OCI-LY1 (cell line): ENCODE measurements around the gene G6PC3.

Experiments
- H2AFZ ChIP-seq: fragments of 200-600 bp; sonication (generic), shearing (Covaris generic); 2 replicates; pipeline ENCODE4 v1.6.0; 2014; ENCODE audit warnings: antibody characterized with exemption, mild to moderate bottlenecking, low read length
- H3F3A ChIP-seq: fragments of 200-600 bp; sonication (generic), shearing (Covaris generic); 2 replicates; pipeline ENCODE4 v1.6.0; 2014; ENCODE audit warnings: mild to moderate bottlenecking, antibody characterized with exemption, low read length, moderate library complexity; ENCODE audit not compliant: insufficient read depth
- H3K27ac ChIP-seq: fragments of 200-600 bp; sonication (generic); 2 replicates; pipeline ENCODE4 v1.5.1; 2014; ENCODE audit warnings: low read length, mixed run types, mild to moderate bottlenecking, low read depth; ENCODE audit not compliant: poor library complexity, severe bottlenecking
- H3K27me3 ChIP-seq: fragments of 200-600 bp; sonication (generic); 2 replicates; pipeline ENCODE4 v1.6.0; 2014; ENCODE audit warnings: antibody characterized with exemption, mild to moderate bottlenecking, low read length, moderate library complexity; ENCODE audit not compliant: insufficient read depth
- H3K36me3 ChIP-seq: fragments of 200-600 bp; sonication (generic); 2 replicates; pipeline ENCODE4 v1.6.1; 2014; ENCODE audit warnings: mild to moderate bottlenecking, antibody characterized with exemption, low read length, moderate library complexity, mixed read lengths; ENCODE audit not compliant: insufficient read depth
- H3K4me1 ChIP-seq: fragments of 200-600 bp; sonication (generic); 2 replicates; pipeline ENCODE4 v1.5.1; 2014; ENCODE audit warnings: mild to moderate bottlenecking, low read length, moderate library complexity; ENCODE audit not compliant: insufficient read depth, severe bottlenecking
- H3K4me2 ChIP-seq: fragments of 200-600 bp; sonication (generic), shearing (Covaris generic); 2 replicates; pipeline ENCODE4 v1.6.1; 2014; ENCODE audit warnings: low read length
- H3K4me3 ChIP-seq: fragments of 200-600 bp; sonication (generic); 2 replicates; pipeline ENCODE4 v1.5.1; 2014; ENCODE audit warnings: low read length, low read depth, mild to moderate bottlenecking, mixed read lengths; ENCODE audit not compliant: poor library complexity, severe bottlenecking
- H3K79me2 ChIP-seq: fragments of 200-600 bp; shearing (Covaris generic); 2 replicates; pipeline ENCODE4 v1.6.1; 2016; ENCODE audit warnings: mixed run types, low read length, mixed read lengths; ENCODE audit not compliant: insufficient read depth
- H3K9ac ChIP-seq: fragments of 200-600 bp; sonication (generic), shearing (Covaris generic); 2 replicates; pipeline ENCODE4 v1.6.1; 2014; ENCODE audit warnings: mild to moderate bottlenecking, low read length, mixed read lengths
- H3K9me2 ChIP-seq: fragments of 200-600 bp; sonication (generic), shearing (Covaris generic); 2 replicates; pipeline ENCODE4 v1.6.1; 2014; ENCODE audit warnings: low read depth, mild to moderate bottlenecking, low read length, mixed read lengths
- H3K9me3 ChIP-seq: fragments of 200-600 bp; shearing (Covaris generic); 2 replicates; pipeline ENCODE4 v1.6.1; 2014; ENCODE audit warnings: low read length, mixed read lengths
- H4K20me1 ChIP-seq: fragments of 200-600 bp; sonication (generic), shearing (Covaris generic); 2 replicates; pipeline ENCODE4 v1.6.0; 2016; ENCODE audit warnings: mild to moderate bottlenecking, low read length; ENCODE audit not compliant: insufficient read depth
- CTCF ChIP-seq: fragments of 200-600 bp; sonication (generic), shearing (Covaris generic); IDR thresholded peaks from 2 replicates; pipeline ENCODE4 v1.5.1; 2017; ENCODE audit warnings: mild to moderate bottlenecking, antibody characterized with exemption, low read length, moderate library complexity, mixed read lengths
- EZH2 ChIP-seq: fragments of 200-600 bp; sonication (generic), shearing (Covaris generic); IDR thresholded peaks from 2 replicates; pipeline ENCODE4 v1.8.0; 2017; ENCODE audit warnings: borderline replicate concordance, mixed run types, mild to moderate bottlenecking, antibody characterized with exemption, low read length, moderate library complexity, mixed read lengths

Gene G6PC3

GRCh38 chr17:44037471-44037870 is 33.1 kb upstream of the G6PC3 start:
- no peaks in the 10 kb centered on the region for H3F3A ChIP-seq
- TF ChIP-seq EZH2: no peak
- TF ChIP-seq CTCF: no peak
- 0 out of 2 replicates have a peak, but pooled peaks cover 5% of the 10 kb centered on the region for H3K79me2 ChIP-seq
- no peak overlapping the region for H3K9ac ChIP-seq
- H2AFZ ChIP-seq: no peak overlapping the region
- peaks cover 57% of the 10 kb centered on the region for H3K36me3 ChIP-seq
- H3K9me3 ChIP-seq: no peaks in the 10 kb centered on the region
- H3K9me2 ChIP-seq: no peaks in the 10 kb centered on the region
- H3K4me2 ChIP-seq: no peak overlapping the region
- no peak overlapping the region for H3K4me3 ChIP-seq
- H3K4me1 ChIP-seq: peaks cover 4% of the 10 kb centered on the region
- H3K27ac ChIP-seq: no peak overlapping the region
- H3K27me3 ChIP-seq: no peaks in the 10 kb centered on the region
- H4K20me1 ChIP-seq: no peaks in the 10 kb centered on the region

- H3K9me3 ChIP-seq: no peaks in the 10 kb centered on the region
- peaks cover 4% of the 10 kb centered on the region for H3K4me1 ChIP-seq
- no peak overlapping the region for H3K4me2 ChIP-seq
- no peaks in the 10 kb centered on the region for H3K9me2 ChIP-seq
- H3K4me3 ChIP-seq: no peak overlapping the region
- peaks cover 57% of the 10 kb centered on the region for H3K36me3 ChIP-seq
- TF ChIP-seq EZH2: no peak
- TF ChIP-seq CTCF: no peak
- H3K27ac ChIP-seq: no peak overlapping the region
- H3F3A ChIP-seq: no peaks in the 10 kb centered on the region
- H3K27me3 ChIP-seq: no peaks in the 10 kb centered on the region
- H3K9ac ChIP-seq: no peak overlapping the region
- H3K79me2 ChIP-seq: peaks cover 9% of the 10 kb centered on the region; the same call in 1 of the 2 replicates
- no peaks in the 10 kb centered on the region for H4K20me1 ChIP-seq
- no peak overlapping the region for H2AFZ ChIP-seq
Measured at GRCh38 chr17:44038604-44039011, 31.9 kb upstream of the G6PC3 start.

GRCh38 chr17:44039829-44040635 is 30.5 kb upstream of the G6PC3 start:
- Histone ChIP-seq H3K27me3 (no peaks in the 10 kb centered on the region), H3K9me2 (no peaks in the 10 kb centered on the region), H3F3A (no peaks in the 10 kb centered on the region), H3K79me2 (peaks cover 9% of the 10 kb centered on the region; the same call in 1 of the 2 replicates), H3K4me3 (no peak overlapping the region), H2AFZ (no peak overlapping the region), H3K36me3 (peaks cover 61% of the 10 kb centered on the region), H3K9ac (no peak overlapping the region), H3K4me2 (no peak overlapping the region), H3K27ac (no peak overlapping the region), H3K9me3 (no peaks in the 10 kb centered on the region), H4K20me1 (no peaks in the 10 kb centered on the region), H3K4me1 (peaks cover 4% of the 10 kb centered on the region)
- TF ChIP-seq CTCF: no peak
- no peak for TF ChIP-seq EZH2
